GM23248 (cell line): ENCODE data around the gene CBX1.

ENCODE experiments used
- EZH2 ChIP-seq: fragments of 200-600 bp; sonication (generic); IDR thresholded peaks from 2 replicates; pipeline ENCODE4 v1.6.1; 2018; ENCODE audit warnings: antibody characterized with exemption, mild to moderate bottlenecking; ENCODE audit not compliant: insufficient read depth, poor library complexity, severe bottlenecking
- EZH2phosphoT487 ChIP-seq: fragments of 200-600 bp; sonication (generic); IDR thresholded peaks from 2 replicates; pipeline ENCODE4 v1.6.1; 2018; ENCODE audit warnings: antibody characterized with exemption, moderate library complexity, mild to moderate bottlenecking, low read depth; ENCODE audit not compliant: insufficient read depth

GRCh38 chr17:48111937-48112241 lies 10.6 kb upstream of the CBX1 start:
- no peak for TF ChIP-seq EZH2phosphoT487
- TF ChIP-seq EZH2 = no peak
